Natural killer cell (primary cell): ENCODE measurements around the gene KLHDC8A. TPM values are rescaled to one million over a fixed set of nuclear protein-coding genes. Genes with fewer than 3 reads are reported as not detected.

ENCODE experiments used
- ATAC-seq, 3 donors: fragments of 150-1000 bp in 2 of 3; fragments of 200-7000 bp in 1 of 3; cut with Tn5 transposase; 1 replicate in 1 of 3; 2 replicates in 2 of 3; pipeline ENCODE4 v1.10.0; 2021; ENCODE audit warnings: mild to moderate bottlenecking in 2 of 3, moderate library complexity in 2 of 3
- DNase-seq, 2 donors: peaks; one replicate each; pipeline versions ENCODE4 v3.0.0 to v3.0.0-alpha.2; 2013 to 2021; ENCODE audit warnings: mixed read lengths in 1 of 2
- H3K27ac ChIP-seq: one replicate; pipeline ENCODE4 v1.5.1; 2013; ENCODE audit warnings: mild to moderate bottlenecking, low read length
- H3K27me3 ChIP-seq: one replicate; pipeline ENCODE4 v1.6.1; 2013; ENCODE audit warnings: low read length; ENCODE audit not compliant: control insufficient read depth, insufficient read depth
- H3K36me3 ChIP-seq: one replicate; pipeline ENCODE4 v1.6.1; 2013; ENCODE audit warnings: low read length; ENCODE audit not compliant: control insufficient read depth, insufficient read depth
- H3K4me1 ChIP-seq: one replicate; pipeline ENCODE4 v1.6.1; 2013; ENCODE audit warnings: low read length; ENCODE audit not compliant: control insufficient read depth, insufficient read depth
- H3K4me3 ChIP-seq: one replicate; pipeline ENCODE4 v1.5.1; 2013; ENCODE audit warnings: low read length
- H3K9me3 ChIP-seq: one replicate; pipeline ENCODE4 v1.6.1; 2013; ENCODE audit warnings: low read length; ENCODE audit not compliant: control insufficient read depth, insufficient read depth
- H3K27ac Mint-ChIP-seq, 2 donors: one replicate each; pipeline ENCODE4 v1.8.0; 2022; ENCODE audit warnings: mild to moderate bottlenecking in 2 of 2, mixed read lengths in 2 of 2, moderate library complexity in 1 of 2
- H3K27me3 Mint-ChIP-seq, 2 donors: one replicate each; pipeline ENCODE4 v1.8.0; 2022; ENCODE audit warnings: low read depth in 2 of 2, mixed read lengths in 2 of 2
- H3K36me3 Mint-ChIP-seq: one replicate; pipeline ENCODE4 v1.8.0; 2022; ENCODE audit warnings: mixed read lengths
- H3K4me1 Mint-ChIP-seq, 2 donors: one replicate each; pipeline ENCODE4 v1.8.0; 2022; ENCODE audit warnings: mixed read lengths in 2 of 2
- H3K4me3 Mint-ChIP-seq: one replicate; pipeline ENCODE4 v1.8.0; 2022; ENCODE audit warnings: mild to moderate bottlenecking, moderate library complexity, mixed read lengths
- H3K9me3 Mint-ChIP-seq, 2 donors: one replicate each; pipeline ENCODE4 v1.8.0; 2022; ENCODE audit warnings: mixed read lengths in 2 of 2
- whole genome bisulfite sequencing: methylation state at CpG from one replicate; pipeline ENCODE4 v1.1.7; 2013; ENCODE audit warnings: missing lambda C conversion rate; ENCODE audit not compliant: insufficient coverage; 5-methylcytosine and 5-hydroxymethylcytosine counted together
- intact Hi-C: fragments of 100-400 bp; cut with micrococcal nuclease; formaldehyde crosslinking; loops from one replicate; pipeline ENCODE4 v1.14.2; 2022
- total RNA-seq, 4 donors: library from RNA; stranded (reverse); fragments of 120-200 nt in 1 of 4; gene quantifications; one replicate each; pipeline versions ENCODE4 v1.2.3 to v1.2.4, GENCODE V29; 2013 to 2022
- TF ChIP-seq, protein P1 (sequence below): fragments of 200-600 bp; IDR thresholded peaks from one replicate; pipeline ENCODE4 v1.8.0; 2022; ENCODE audit warnings: antibody characterized with exemption

Gene KLHDC8A
- total RNA-seq, 3 donors from 2014 or later (not counting 1 experiment from before 2014, with no cell fraction given), result not detected

DNA sequence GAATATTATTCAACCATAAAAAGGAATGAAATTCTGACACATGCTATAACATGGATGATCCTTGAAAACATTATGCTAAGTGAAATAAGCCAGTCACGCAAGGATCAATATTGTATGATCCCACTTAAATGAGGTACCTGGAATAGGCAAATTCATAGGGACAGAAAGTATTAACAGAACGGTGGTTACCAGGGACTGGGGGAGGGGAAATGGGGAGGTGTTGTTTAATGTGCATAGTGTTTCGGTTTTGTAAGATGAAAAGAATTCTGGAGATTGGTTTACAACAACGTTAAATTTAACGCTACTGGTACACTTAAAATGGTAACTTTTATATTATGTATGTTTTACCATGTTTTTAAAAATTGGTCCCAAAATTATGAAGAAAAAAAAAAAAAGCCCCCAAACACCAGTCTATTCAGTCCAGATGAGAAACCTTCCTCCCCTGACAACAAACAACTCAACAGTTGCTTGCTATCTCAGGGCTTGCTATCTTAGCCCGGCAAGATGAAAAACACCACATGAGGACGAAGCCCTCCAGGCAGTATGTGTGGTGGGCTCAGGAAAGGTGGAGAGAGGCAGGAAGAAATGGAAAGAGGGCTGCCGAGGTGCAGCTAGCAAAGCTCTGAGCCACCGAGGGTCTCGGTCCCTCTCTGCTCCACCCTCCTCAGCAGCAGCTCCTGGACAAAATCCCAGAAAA, 43.7 kb downstream of the KLHDC8A start:
- DNase-seq (peak in 1 of 2 donors; percentile 58), ATAC-seq (no peak)
- H3K27ac ChIP-seq, result peak overlapping the region; percentile 88
- Mint-ChIP-seq H3K4me1 (peaks cover 69 to 81% of the 10 kb centered on the region in 2 donors), H3K27ac (peak overlapping the region; percentile 94 to 98), H3K9me3 (no peaks in the 10 kb centered on the region), H3K4me3 (peak overlapping the region; percentile 86), H3K36me3 (peaks cover 7% of the 10 kb centered on the region), H3K27me3 (no peaks in the 10 kb centered on the region)
- H3K4me1 ChIP-seq, result peaks cover 74% of the 10 kb centered on the region
- 30% methylated on average over 8 of the region's 10 CpGs for WGBS
- intact Hi-C loops, result loop anchor here (1.0 to 5.0 kb wide), 4 partner anchors 8 to 191 kb away; partner anchors contain the start of genes DSTYK, NUAK2 and RBBP5
- no peaks in the 10 kb centered on the region for H3K27me3 ChIP-seq
- H3K9me3 ChIP-seq, result no peaks in the 10 kb centered on the region
- H3K4me3 ChIP-seq, result peak overlapping the region; percentile 22
- peaks cover 43% of the 10 kb centered on the region for H3K36me3 ChIP-seq
- TF ChIP-seq, protein P1, sequence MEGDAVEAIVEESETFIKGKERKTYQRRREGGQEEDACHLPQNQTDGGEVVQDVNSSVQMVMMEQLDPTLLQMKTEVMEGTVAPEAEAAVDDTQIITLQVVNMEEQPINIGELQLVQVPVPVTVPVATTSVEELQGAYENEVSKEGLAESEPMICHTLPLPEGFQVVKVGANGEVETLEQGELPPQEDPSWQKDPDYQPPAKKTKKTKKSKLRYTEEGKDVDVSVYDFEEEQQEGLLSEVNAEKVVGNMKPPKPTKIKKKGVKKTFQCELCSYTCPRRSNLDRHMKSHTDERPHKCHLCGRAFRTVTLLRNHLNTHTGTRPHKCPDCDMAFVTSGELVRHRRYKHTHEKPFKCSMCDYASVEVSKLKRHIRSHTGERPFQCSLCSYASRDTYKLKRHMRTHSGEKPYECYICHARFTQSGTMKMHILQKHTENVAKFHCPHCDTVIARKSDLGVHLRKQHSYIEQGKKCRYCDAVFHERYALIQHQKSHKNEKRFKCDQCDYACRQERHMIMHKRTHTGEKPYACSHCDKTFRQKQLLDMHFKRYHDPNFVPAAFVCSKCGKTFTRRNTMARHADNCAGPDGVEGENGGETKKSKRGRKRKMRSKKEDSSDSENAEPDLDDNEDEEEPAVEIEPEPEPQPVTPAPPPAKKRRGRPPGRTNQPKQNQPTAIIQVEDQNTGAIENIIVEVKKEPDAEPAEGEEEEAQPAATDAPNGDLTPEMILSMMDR, result no peak

DNA sequence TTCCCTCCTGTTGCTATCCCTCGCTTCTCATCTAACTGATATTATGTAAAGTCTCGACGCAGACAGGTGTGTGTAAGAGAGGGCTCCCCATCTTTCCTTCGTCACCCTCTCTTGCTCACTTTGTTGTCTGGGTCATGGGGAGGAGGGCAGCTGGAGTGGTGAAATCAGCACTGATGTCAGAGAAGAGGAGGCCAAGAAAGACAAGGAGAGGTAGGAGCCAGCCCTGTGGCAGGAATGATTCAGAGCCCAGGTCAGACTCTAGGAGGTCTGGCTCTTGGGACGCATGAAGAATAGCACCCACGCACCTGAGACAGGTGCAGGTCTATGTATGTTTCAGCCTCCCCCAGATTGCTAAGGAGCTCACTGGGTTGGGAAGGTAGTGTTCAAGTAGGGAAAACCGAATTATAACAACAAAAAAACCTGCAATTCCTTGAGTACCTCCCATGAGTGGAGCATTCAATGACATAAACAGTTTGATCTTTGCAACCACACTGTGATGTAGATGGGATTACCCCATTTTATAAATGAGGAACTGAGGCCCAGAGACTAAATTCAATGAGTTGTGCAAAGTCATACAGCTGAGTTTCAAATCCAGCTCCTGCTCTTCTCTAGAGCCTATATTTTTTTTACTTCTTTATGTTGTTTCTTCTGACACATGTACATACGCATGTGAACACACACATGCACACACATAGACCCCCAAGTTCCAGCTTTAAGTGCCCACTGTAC, 45.6 kb downstream of the KLHDC8A start:
- Histone ChIP-seq H3K4me1 (peaks cover 59% of the 10 kb centered on the region), H3K27ac (peak overlapping the region; percentile 88), H3K4me3 (no peak overlapping the region), H3K36me3 (peaks cover 57% of the 10 kb centered on the region), H3K27me3 (no peaks in the 10 kb centered on the region), H3K9me3 (no peaks in the 10 kb centered on the region)
- TF ChIP-seq, protein P1, result no peak
- H3K9me3 Mint-ChIP-seq, result no peaks in the 10 kb centered on the region
- H3K4me1 Mint-ChIP-seq, result peaks cover 50 to 69% of the 10 kb centered on the region in 2 donors
- H3K27me3 Mint-ChIP-seq, result no peaks in the 10 kb centered on the region
- ATAC-seq (no peak), DNase-seq (no peak)
- peaks cover 9% of the 10 kb centered on the region for H3K36me3 Mint-ChIP-seq
- intact Hi-C loops, result loop anchor here (5.0 kb wide), 1 partner anchor 189 kb away; the partner anchor contains the start of gene RBBP5
- WGBS, result 99% methylated on average over 5 of the region's 8 CpGs
- peak overlapping the region; percentile 62 to 94 for H3K27ac Mint-ChIP-seq
- no peak overlapping the region for H3K4me3 Mint-ChIP-seq

DNA sequence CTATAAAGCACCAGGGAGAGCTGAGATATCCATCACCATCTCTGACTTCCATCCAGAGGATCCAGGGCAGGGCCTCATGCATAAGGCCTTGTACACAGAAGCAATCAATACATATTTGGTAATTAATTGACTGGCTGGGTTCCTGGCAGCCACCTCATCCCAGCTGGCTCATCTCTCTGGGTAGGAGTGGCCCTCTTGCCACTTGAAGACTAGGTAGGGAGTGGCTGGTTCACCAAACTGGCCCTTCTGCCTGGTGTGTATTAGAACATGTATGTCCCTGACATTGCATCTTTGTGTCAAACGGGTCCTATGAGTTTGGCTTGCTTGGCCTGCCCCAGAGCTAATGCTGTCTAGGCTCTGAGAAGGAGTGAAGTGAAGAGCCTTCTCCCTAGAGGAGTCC, 47.0 kb downstream of the KLHDC8A start:
- Histone ChIP-seq H3K9me3 (no peaks in the 10 kb centered on the region), H3K27me3 (no peaks in the 10 kb centered on the region), H3K4me3 (no peak overlapping the region), H3K27ac (no peak overlapping the region), H3K4me1 (peaks cover 46% of the 10 kb centered on the region), H3K36me3 (peaks cover 70% of the 10 kb centered on the region)
- Mint-ChIP-seq H3K27me3 (no peaks in the 10 kb centered on the region), H3K9me3 (no peaks in the 10 kb centered on the region), H3K27ac (no peak overlapping the region), H3K4me1 (peaks cover 50 to 65% of the 10 kb centered on the region in 2 donors), H3K4me3 (no peak overlapping the region), H3K36me3 (peaks cover 17% of the 10 kb centered on the region)
- intact Hi-C loops, result loop anchor here (5.0 kb wide), 1 partner anchor 187 kb away; the partner anchor contains the start of gene RBBP5
- no peak for ATAC-seq
- TF ChIP-seq, protein P1, result no peak
- WGBS, result 87% methylated on average over 1 of the region's 1 CpG
- DNase-seq, result no peak
